ENCODE measurements around the gene HLA-E.

DNA sequence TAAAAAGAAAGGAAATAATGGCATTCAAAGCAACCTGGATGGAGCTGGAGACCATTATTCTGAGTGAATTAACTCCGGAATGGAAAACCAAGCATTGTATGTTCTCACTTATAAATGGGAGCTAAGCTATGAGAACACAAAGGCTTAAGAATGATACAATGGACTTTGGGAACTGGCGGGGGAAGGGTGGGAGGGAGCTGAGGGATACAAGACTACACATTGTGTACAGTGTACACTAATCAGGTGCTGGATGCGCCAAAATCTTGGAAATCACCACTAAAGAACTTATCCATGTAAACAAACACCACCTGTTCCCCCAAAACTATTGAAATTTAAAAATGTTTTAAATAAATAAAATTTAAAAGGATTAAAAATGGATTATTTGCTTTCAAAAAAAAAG is 4.1 kb upstream of the HLA-E start:
- TF ChIP-seq POLR2AphosphoS5 (IDR thresholded peaks at IDR 0.05; ENCODE audit: low read depth, low read length): no peak
- TF ChIP-seq TAF1 (IDR thresholded peaks at IDR 0.05; ENCODE audit: low read depth, low read length): no peak
- no peak for TF ChIP-seq POLR2A (IDR thresholded peaks at IDR 0.05; ENCODE audit: low read depth, low read length)
- TF ChIP-seq SPI1 (IDR thresholded peaks at IDR 0.05; ENCODE audit: low read depth, low read length): no peak
